HEK293 (cell line): ENCODE measurements around the gene KLC4.
"Not testable (repeated sequence)": the region's sequence is repeated elsewhere in the genome, so short reads cannot be mapped to it uniquely, and the experiment has no call there.

Experiments used
- CTCF ChIP-seq: fragments of 450-650 bp; formaldehyde crosslinking; IDR thresholded peaks from 2 replicates; pipeline ENCODE4 v1.5.1; 2016; ENCODE audit warnings: missing biosample characterization, missing genetic modification characterization
- GLIS1 ChIP-seq: fragments of 450-650 bp; formaldehyde crosslinking; IDR thresholded peaks from 2 replicates; pipeline ENCODE4 v1.5.1; 2016; ENCODE audit warnings: missing biosample characterization, missing genetic modification characterization
- TCF7L2 ChIP-seq: IDR thresholded peaks from 2 replicates; pipeline ENCODE4 v1.6.1; 2011; ENCODE audit warnings: low read depth, mild to moderate bottlenecking, inconsistent platforms, low read length, moderate library complexity, borderline replicate concordance
- ZBTB49 ChIP-seq: fragments of 450-650 bp; formaldehyde crosslinking; IDR thresholded peaks from 2 replicates; pipeline ENCODE4 v1.5.1; 2016; ENCODE audit warnings: missing biosample characterization, missing genetic modification characterization, low read depth
- ZNF704 ChIP-seq: fragments of 450-650 bp; formaldehyde crosslinking; IDR thresholded peaks from 2 replicates; pipeline ENCODE4 v1.5.1; 2016; ENCODE audit warnings: missing biosample characterization, missing genetic modification characterization

- not testable (repeated sequence) for TF ChIP-seq GLIS1 (tag by site-specific recombination); CTCF; ZBTB49; ZNF704 (tag by site-specific recombination); TCF7L2
Measured at GRCh38 chr6:43117466-43117865, 58.0 kb downstream of the KLC4 start.
